GM10266 (cell line): ENCODE measurements around the gene RAC2.

Source experiments
- DNase-seq: peaks from one replicate; pipeline ENCODE4 v3.0.0; 2012; ENCODE audit errors: extremely low spot score
- CTCF ChIP-seq: IDR thresholded peaks from 2 replicates; pipeline ENCODE4 v1.5.1; 2012; ENCODE audit warnings: mild to moderate bottlenecking, low read depth; ENCODE audit not compliant: control insufficient read depth, insufficient read depth; ENCODE audit errors: missing control alignments

Gene RAC2

GRCh38 chr22:37207981-37208380 is 36.1 kb downstream of the RAC2 start:
- no peak for DNase-seq
- TF ChIP-seq CTCF = no peak

GRCh38 chr22:37206841-37207821 is 36.9 kb downstream of the RAC2 start:
- TF ChIP-seq CTCF = no peak
- no peak for DNase-seq

GRCh38 chr22:37206118-37206840 is 37.8 kb downstream of the RAC2 start:
- TF ChIP-seq CTCF = no peak
- DNase-seq = no peak

GRCh38 chr22:37205046-37205445 is 39.0 kb downstream of the RAC2 start:
- no peak for DNase-seq
- TF ChIP-seq CTCF = no peak

GRCh38 chr22:37204045-37204655 is 39.9 kb downstream of the RAC2 start:
- DNase-seq = no peak
- no peak for TF ChIP-seq CTCF

GRCh38 chr22:37203354-37204044 is 40.6 kb downstream of the RAC2 start:
- DNase-seq = no peak

More at GRCh38 chr22:37203354-37204044, 40.6 kb downstream of the RAC2 start:
- TF ChIP-seq CTCF = no peak
